DMS53 (cell line): Measurements from ENCODE around the gene ATF1.
"Not testable (repeated sequence)": the region's sequence is repeated elsewhere in the genome, so short reads cannot be mapped to it uniquely, and the experiment has no call there.

Experiments
- DNase-seq: peaks from one replicate; lab custom pipeline; 2025; lab: John Stamatoyannopoulos, UW

Gene ATF1

DNA sequence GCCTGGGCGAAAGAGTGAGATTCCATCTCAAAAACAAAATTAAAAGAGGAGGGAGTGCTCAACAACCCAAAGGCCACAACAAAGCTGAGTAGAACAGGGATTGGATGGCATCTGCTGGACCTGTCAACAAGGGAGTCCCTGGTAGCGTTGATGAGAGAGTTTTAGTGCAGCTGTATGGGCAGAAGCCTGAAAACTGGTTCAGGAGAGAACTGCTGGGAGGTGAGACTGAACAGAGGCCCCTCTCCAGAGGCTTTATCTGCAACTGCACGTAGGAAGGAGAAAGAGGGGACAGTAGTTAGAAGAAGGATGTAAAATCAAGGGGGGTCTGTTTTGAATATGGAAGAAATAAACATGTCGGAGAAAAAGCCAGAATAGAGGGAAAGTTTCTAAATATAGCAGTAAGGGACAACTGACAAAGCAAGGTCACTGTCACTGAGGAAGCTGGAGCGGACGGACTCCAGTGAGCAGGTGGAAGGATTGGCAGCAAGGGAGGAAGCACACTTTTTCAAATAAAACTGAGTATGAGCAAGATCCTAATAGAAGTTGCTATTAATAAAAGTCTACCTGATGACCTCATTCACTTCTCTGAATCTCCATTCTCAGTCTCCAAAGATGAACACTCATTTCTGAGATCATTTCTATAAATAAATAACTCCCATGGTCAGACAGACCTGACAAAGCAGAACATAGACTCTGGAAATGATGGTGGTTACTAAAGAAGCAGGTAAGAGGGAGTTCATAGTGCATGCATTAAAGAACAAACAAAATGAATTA is 11.8 kb upstream of the ATF1 start:
- DNase-seq: peak; percentile 33

DNA sequence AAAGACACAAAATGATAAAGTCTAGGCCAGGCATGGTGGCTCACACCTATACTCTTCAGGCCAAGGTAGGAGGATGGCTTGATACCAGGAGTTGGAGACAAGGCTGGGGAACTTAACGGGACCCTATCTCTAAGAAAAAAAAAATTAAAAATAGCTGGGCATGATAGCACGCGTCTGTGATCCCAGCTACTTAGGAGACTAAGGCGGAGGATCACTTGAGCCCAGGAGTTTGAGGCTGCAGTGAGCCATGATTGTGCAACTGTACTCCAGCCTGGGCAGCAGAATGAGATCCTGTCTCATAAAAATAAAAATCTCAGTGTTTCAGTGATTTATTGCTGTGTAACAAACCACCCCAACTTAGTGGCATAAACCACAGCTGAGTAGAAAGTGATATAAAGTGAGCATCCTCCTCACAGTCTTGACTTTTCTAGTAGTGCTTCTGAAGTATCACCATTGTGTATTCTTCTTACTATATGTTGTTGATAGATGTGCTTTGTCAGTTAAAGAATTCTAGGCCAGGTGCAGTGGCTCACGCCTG is 10.6 kb upstream of the ATF1 start:
- no peak for DNase-seq

DNA sequence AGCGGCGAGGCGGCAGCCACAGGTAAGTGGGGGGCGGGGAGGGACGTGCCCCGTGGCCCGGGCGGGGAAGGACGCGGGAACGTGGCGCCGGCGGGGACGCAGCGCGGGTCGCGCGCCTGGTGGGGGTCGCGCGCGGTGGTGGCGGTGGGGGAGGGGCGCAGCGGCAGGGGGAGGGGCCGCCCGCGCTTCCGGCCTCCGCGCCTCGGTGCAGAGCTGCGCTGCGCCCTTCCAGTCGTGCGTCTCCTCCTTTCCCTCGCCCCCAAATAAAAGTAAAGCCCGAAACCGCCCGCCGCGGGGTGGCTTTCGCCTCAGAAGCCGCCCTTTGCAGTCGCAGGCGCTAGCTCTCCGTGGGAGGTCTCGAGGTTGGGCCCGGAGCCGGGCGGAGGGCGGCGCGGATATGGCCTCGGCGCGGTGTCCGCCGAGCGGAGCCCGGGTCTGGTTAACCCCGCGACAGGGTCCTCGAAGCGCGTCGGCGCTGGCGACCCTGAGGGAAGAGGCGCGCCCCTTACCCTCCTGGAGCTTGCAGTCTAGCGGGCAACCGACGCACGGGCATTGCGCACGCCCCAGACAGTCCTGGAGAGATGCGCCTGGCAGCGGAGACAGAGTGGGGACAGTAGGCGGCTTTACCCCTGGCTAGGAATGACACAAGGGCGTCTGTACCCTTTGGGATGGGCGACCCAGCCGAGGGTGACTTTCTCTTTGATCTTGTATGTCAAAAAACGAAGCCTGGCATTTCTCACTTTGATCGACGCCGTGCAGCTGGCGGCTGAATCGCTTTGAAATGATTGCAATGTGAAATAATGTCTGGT is 589 bp downstream of the ATF1 start:
- peak; percentile 76 for DNase-seq

DNA sequence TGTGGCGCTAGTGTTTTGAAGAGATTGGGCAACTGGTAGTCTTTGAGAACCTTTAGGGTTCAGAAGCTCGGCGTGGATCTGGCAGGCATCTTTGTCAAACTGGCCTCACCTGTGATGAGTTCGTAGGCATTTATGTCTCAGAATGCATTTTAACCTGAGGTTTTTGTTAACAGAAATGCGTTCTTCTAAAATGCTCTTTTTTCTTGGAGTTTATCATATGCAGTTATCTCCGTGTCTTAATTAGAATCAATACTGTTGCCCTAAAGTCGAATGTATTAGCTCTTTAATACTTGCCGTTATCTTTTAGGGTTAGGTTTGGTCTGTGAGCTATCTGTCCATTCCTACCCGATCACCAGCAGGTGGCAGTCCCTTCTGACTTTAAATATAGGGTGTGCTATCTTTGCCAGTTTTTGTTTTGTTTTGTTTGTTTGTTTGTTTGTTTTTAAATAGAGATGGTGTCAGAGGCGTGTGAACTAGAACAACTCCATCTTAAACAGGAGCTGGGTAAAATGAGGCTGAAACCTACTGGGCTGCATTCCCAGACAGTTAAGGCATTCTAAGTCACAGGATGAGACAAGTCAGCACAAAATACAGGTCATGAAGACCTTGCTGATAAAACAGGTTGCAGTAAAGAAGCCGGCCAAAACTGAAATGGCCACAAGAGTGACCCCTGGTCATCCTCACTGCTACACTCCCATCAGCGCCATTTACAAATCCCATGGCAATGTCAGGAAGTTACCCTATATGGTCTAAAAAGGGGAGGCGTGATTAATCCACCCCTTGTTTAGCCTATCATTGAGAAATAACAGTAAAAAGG is 1.4 kb downstream of the ATF1 start:
- peak; percentile 69 for DNase-seq

DNA sequence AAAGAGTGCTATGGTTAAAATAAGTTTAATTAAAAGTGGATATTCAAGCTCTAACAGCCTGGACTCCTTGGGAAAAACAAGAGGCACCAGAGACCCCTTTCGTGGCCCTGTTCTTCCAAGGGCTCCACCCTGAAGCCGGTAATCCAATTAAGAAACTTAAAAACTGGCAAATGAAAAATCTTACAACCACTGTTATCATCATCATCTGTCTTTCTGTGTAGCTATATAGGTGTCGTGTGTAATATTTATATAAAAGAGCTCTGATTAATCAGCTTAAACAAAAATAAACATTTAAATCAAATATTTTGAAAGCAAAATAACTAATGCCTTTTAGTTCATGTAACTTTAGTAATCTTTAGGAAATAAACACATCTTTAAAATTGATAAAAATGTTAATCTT is 4.5 kb downstream of the ATF1 start:
- DNase-seq: no peak

DNA sequence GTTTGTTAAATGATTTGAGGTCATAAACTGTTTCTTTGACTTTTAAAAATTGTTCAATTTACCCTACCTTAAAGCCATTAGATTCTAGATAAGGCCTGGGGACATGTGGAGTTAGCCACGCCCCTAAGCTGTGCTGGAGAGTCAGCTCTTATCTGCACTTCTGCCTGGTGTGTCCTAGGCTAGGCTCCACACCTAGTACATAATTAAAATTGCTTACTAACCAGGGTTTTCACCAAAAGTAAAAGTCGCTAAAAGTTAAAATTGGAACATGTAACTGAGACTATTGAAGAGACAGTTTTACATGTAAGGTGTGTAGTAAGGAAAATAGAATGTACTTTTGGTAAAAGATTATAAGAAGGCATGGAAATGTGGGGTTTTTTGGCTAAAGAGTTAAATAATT is 4.9 kb downstream of the ATF1 start:
- DNase-seq: not testable (repeated sequence)

DNA sequence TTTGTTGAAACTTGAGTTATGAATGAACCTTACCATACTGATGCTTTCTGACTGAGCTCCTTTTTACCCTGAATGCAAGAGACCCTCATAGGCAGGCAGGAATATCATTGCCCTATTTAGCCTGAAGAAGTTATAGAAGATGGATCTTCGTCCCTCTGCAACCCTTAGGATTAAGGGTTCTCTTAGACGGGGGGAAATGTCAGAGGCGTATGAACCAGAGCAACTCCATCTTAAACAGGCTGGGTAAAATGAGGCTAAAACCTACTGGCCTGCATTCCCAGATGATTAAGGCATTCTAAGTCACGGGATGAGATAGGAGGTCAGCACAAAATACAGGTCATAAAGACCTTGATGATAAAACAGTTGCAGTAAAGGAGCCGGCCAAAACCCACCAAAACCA is 7.5 kb downstream of the ATF1 start:
- DNase-seq: no peak

DNA sequence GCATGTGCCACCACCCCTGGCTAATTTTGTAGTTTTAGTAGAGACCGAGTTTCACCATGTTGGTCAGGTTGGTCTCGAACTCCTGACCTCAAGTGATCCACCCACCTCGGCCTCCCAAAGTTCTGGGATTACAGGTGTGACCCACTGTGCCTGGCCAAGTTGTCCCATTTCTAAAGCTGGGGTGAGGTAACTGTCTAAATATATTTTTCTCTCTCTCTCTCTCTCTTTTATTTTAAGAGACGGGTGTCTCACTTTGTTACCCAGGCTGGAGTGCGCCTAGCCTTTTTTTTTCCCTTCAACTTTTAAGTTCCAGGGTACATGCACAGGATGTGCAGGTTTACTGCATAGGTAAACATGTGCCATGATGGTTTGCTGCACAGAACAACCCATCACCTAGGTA is 8.6 kb downstream of the ATF1 start:
- DNase-seq: no peak

DNA sequence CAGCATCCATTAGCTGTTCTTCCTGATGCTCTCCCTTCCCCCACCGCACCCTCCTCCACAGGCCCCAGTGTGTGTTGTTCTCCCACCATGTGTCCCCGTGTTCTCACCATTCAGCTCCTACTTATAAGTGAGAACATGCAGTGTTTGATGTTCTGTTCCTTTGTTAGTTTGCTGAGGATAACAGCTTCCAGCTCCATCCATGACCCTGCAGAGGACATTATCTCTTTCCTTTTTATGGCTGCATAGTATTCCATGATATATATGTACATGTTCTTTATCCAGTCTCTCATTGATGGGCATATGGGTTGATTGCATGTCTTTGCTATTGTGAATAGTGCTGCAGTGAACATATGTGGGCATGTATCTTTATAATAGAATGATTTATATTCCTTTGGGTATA is 9.0 kb downstream of the ATF1 start:
- DNase-seq: no peak

DNA sequence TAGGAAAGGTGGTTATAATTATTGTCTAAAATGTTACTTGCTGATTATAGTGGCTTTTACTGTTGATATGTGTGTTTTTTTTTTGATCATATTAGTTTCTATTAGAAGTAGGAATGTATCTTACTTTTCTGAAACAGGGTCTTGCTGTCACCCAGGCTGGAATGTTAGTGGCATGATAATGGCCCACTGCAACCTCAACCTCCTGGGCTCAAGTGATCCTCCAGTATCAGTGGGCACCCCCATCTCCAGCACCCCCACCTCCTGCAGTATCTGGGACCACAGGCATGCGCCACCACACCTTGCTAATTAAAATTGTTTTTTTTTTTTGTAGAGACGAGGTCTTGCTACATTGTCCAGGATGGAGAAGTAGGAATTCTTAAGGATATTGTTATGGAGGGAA is 11.3 kb downstream of the ATF1 start:
- DNase-seq: no peak

DNA sequence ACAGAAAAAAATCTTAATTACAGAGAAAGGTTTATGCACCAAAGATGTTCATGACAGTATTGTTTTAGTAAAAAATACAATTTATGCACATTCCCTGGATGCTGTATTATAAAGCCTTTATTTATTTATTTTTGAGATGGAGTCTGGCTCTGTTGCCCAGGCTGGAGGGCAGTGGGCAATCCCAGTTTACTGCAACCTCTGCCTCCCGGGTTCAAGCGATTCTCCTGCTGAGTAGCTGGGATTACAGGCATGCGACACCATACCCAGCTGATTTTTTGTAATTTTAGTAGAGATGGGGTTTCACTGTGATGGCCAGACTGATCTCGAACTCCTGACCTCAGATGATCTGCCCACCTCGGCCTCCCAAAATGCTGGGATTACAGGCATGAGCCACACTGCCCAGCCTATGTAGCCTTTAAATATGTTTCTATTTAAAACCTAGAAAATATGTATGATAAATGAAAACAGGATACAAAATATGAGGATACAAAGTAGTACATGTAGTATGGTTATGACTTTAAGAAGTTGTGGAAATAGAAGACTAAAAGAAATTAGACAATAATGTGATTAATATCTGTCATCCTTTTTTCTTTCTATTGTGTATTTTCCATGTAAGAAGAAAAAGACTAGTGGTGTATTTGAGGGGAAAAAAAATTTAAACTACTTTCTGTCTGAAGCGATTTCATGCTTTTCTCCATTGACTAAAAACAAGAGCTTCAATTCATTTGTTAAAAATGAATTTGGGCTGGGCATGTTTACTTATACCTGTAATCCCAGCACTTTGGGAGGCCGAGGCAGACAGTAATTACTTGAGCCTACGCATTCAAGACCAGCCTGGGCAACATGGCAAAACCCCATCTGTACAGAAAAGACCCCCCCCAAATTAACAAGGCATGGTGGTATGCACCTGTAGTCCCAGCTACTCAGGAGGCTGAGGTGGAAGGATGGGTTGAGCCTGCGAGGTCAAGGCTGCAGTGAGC is 13.1 kb downstream of the ATF1 start:
- no peak for DNase-seq

DNA sequence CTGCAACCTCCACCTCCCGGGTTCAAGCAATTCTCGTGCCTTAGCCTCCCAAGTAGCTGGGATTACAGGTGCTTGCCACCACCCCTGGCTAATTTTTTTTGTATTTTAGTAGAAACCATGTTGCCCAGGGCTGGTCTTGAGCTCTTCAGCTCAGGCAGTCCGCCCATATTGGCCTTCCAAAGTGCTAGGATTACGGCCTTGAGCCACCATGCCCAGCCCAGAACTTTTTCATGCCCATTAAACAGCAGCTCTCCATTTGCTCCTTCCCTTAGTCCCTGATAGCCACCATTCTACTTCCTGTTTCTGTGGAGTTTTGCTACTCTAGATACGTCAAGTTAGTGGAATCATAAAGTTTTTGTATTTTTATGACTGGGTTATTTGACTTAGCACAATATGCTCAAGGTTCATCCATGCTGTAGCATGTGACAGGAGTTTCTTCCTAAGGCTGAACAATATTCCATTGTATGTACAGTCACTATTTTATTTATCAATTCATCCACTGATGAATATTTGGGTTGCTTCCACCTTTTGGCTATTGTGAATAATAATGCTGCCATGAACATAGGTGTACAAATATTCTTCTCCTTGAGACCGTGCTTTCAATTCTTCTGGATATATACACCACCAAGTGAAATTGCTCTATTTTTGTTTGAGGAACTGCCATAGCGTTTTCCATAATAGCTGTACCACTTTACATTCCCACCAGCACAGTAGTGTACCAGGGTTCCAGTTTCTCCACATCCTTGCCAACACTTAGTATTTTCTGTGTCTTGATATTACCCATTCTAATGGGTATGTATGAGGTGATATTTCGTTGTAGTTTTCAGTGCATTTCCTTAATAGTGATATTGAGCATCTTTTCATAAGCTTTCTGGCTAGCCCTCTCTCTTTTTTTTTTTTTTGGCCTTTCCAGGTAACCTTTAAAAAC is 15.0 kb downstream of the ATF1 start:
- DNase-seq: no peak

DNA sequence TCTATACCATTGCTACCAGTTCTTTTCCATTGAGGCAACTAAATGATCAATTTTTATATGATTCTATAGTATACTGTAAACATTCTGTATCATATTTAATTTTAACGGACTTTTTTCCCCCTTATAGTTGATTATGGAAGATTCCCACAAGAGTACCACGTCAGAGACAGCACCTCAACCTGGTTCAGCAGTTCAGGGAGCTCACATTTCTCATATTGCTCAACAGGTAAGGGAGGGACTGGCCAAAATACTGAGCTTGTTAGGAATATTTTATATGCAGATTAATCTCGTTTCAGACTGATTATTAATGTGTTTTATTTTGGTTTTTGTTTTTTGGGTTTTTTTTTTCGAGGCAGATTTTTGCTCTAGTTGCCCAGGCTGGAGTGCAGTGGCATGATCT is 16.1 kb downstream of the ATF1 start:
- no peak for DNase-seq

DNA sequence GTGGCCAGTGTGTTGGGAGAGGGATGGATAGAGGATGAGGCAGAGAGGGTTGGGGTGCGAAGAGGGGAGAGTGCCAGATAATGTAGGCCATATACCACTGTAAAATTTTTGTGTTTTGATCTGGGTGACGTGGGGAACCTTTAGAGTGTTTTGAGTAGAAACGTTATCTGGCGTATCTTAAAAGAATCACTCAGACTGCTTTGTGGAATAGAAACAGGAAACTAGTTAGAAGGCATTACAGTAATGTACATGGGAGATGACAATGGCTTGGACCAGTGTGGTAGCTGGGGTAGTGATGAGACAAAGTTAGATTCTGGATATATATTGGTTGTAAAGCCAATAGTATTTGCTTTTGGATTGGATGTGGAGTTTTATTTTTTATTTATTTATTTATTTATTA is 20.6 kb downstream of the ATF1 start:
- no peak for DNase-seq

DNA sequence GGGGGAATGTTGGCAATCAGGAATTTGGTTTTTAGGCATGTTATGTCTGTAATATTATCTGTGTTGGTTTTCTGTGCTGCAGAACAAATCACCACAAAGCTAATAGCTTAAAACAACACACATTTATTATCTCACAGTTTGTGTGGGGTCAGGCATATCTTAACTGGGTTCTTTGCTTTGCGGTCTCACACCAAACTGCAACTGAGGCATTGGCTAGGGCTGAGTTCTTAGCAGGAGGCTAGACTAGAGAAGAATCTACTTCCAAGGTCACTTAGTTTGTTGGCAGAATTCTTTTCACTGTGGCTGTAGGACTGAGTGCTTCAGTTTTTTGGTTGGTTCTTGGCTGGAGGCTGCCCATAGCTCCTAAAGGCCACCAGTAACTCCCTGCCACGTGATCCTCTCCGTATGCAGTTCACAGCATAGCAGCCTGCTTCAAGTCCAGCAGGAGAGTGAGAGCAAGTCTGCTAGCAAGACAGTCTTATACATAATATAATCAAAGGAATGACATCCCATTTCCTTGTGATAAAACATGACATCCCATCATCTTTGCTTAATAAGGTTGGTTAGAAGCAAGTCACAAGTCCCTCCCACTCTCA is 21.6 kb downstream of the ATF1 start:
- no peak for DNase-seq

DNA sequence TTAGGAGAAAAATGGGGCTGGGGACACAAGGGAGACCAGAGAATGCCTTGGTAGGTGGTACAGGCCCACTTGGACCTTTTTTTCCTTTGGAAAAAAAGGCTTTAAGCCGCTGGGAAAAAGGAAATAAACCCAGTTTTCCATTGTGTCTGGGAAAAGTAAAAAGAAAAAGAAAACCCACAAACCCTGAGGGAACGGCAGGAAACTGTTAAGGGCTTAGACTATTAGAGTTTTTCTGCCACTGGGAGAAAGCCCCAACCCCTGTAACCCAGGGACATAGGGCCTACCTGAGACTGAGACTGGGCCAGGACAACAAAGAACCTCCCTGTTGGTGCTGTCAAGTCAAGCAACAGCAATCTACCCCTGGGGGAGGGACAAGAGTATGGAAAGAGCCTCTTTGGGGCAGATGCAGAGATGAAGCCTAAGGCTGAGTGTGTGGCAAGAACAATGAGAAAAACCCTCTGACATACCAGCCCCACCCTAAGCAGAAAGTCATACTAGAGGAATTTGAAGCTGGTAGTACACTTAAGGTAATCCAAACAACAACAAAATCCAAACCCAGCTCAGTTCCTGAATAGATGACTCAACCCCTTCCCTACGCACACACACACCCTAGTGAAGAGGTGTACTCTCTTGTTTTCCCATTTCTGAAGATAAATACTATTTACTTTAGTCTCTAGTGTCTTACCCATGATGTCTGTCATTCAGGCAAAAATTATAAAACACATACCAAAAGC is 22.8 kb downstream of the ATF1 start:
- DNase-seq: peak; percentile 88

DNA sequence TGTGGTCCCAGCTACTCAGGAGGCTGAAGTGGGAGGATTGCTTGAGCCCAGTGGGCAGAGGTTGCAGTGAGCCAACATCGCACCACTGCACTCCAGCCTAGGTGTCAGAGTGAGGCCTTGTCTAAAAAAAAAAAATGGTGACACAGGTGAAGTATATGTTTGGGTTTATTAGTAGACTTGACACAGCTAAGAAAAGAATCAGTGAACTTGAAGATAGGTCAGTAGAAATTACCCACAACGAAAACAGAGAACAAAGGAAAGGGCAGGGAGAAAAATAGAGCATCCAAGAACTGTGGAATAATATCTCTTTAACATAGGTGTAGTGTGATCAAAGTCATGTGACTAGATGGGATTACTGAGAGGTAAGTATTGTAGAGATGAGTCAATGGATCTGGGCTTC is 23.7 kb downstream of the ATF1 start:
- DNase-seq: no peak

DNA sequence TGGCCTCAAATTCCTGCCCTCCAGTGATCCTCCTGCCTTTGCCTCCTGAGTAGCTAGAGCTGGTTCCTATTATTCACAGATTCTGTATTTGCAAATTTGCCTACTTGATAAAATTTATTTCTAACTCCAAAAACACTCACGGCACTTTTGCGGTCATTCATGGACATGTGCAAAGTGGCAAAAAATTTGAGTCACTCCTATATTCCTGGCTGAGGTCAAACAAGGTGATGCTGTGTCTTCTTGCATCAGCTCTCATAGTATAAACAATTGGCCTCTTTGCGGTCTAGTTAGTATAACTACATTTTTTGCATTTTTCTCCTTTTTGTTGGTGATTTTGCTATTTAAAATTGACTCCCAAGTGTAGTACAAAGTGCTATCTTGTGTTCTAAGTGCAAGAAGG is 24.7 kb downstream of the ATF1 start:
- DNase-seq: no peak

DNA sequence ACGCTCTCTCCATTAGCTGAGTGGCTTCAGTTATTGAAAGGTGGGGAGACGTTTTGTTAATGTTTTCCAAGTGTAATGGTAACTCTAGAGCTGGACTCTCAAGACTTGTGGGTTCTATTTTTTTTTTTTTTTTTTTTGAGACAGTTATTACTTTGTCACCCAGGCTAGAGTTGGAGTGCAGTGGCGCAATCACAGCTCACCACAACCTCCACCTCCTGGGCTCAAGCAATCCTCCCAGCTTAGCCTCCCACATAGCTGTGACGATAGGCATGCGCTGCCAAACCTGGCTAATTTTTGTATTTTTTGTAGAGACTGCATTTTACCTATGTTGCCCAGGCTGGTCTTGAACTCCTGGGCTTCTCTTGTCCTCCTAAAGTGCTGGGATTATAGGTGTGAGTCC is 26.2 kb downstream of the ATF1 start:
- DNase-seq: no peak
